ENCODE data around the gene TUBGCP3.

TUBGCP3 gene

GRCh38 chr13:112447761-112448603 is 140.0 kb downstream of the TUBGCP3 start:
- no peak overlapping the region for H3K4me3 ChIP-seq (ENCODE audit: low read length)
- no peak for TF ChIP-seq CTCF (conservative IDR thresholded peaks at IDR 0.05; ENCODE audit: low read length)
- no peak for DNase-seq (ENCODE audit: low read depth)

GRCh38 chr13:112447306-112447705 is 140.6 kb downstream of the TUBGCP3 start:
- no peak for TF ChIP-seq CTCF (conservative IDR thresholded peaks at IDR 0.05; ENCODE audit: low read length)
- no peak for DNase-seq (ENCODE audit: low read depth)
- no peak overlapping the region for H3K4me3 ChIP-seq (ENCODE audit: low read length)

DNA sequence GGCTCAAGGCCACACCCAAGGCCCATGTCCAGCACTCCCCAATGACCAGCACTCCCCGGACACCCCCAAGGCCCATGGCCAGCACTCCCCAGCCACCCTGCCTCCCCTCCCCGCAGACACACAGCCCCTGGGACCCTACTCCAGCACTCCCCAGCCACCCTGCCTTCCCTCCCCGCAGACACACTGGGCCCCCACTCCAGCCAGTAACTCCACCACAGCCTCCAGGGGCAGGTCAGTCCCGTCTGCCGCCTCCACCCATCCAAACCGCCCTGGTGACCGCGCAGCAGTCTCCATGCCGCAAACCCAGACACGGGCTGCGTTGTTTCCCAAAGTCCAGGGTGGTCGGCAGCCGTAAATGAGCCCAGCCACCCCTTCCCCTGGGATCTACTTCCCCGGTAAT is 141.1 kb downstream of the TUBGCP3 start:
- TF ChIP-seq CTCF (conservative IDR thresholded peaks at IDR 0.05; ENCODE audit: low read length): no peak
- no peak overlapping the region for H3K4me3 ChIP-seq (ENCODE audit: low read length)
- no peak for DNase-seq (ENCODE audit: low read depth)

DNA sequence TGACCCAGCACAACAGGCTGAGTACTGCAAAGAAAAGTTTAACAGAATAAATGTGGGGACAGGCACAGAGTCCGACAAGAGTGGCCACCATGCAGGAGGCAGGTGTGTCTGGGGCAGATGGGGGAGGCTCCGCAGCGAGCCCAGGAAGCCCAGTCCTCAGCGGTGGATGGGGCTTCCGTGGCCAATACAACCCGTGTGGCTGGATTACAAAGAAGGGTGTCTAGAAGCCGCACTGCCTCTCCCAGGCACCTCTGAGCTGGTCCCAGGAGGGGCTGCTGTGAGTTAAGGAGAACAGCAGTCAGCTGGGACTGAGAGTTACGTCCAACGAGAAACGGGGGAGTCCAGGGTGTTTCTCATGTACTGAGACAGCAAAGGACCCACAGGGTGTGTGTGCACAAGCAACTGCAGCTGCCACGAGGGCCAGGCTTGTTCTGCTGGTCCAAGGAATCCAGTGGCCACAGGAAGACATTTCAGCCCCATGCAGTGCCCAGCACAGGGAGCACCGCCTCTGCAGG is 141.5 kb downstream of the TUBGCP3 start:
- H3K4me3 ChIP-seq (ENCODE audit: low read length): no peak overlapping the region
- no peak for DNase-seq (ENCODE audit: low read depth)
- TF ChIP-seq CTCF (conservative IDR thresholded peaks at IDR 0.05; ENCODE audit: low read length): no peak

- no peak for DNase-seq (ENCODE audit: low read depth)
- no peak overlapping the region for H3K4me3 ChIP-seq (ENCODE audit: low read length)
- no peak for TF ChIP-seq CTCF (conservative IDR thresholded peaks at IDR 0.05; ENCODE audit: low read length)
These were observed 142.3 kb downstream of the TUBGCP3 start for GRCh38 chr13:112445411-112446271.

DNA sequence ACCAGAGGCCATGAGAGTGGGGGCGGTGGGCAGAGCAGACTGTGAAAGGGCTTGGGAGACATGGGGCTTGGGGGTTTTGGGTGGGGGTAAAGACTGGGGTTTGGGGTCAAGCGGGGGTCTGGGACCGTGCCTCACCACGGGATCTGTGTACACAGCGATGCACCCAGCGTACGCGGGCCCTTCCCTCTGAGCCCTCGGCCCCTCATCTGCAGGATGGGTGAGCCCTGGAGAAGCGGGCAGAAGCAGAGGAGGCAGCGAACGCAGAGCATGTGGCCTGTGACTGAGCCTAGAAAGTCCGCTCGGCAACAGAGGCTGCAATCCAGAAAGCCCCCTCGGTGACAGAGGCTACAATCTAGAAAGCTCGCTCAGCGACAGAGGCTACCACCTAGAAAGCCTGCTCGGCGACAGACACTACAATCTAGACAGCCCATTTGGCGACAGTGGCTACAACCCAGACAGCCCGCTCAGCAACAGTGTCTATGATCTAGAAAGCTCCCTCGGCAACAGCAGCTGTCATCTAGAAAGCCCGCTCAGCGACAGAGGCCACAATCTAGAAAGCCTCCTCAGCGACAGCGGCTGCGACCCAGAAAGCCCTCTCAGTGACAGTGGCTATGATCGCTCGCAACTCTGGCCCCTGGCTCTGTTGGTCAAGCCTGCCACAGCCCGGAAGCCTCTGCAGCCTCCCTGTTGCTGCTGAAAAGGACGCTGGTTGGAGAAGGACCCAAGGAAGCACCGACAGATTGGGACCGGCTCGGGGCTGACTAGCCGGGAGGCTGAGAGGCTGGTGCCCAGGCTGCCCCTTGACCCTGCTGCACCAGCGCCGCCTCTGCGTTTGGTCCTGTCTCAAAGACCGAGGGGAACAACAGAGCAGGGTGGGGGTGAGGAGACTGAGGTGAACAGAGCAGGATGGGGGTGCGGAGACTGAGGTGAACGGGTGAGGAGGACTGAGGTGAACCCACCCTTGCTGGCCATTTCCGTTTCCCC is 143.2 kb downstream of the TUBGCP3 start:
- no peak overlapping the region for H3K4me3 ChIP-seq (ENCODE audit: low read length)
- no peak for TF ChIP-seq CTCF (conservative IDR thresholded peaks at IDR 0.05; ENCODE audit: low read length)
- no peak for DNase-seq (ENCODE audit: low read depth)
